GM12864 (cell line): ENCODE data around the gene MFN2.

Source experiments
- DNase-seq: peaks from one replicate; pipeline ENCODE4 v3.0.0-alpha.2; 2011; ENCODE audit warnings: low read depth
- H3K4me3 ChIP-seq: 2 replicates; pipeline ENCODE4 v1.5.1; 2011; ENCODE audit warnings: mild to moderate bottlenecking, low read depth, low read length, control low read depth
- CTCF ChIP-seq: IDR thresholded peaks from 2 replicates; pipeline ENCODE4 v1.5.1; 2011; ENCODE audit warnings: low read depth, mild to moderate bottlenecking, moderate library complexity, low read length, control low read depth, inconsistent platforms; ENCODE audit errors: missing control alignments

The MFN2 gene

GRCh38 chr1:12012560-12013316 is 32.5 kb downstream of the MFN2 start:
- H3K4me3 ChIP-seq: no peak overlapping the region
- TF ChIP-seq CTCF: no peak
- DNase-seq: no peak

GRCh38 chr1:12014141-12014991 is 34.1 kb downstream of the MFN2 start:
- peak; percentile 12 for TF ChIP-seq CTCF
- no peak overlapping the region for H3K4me3 ChIP-seq
- no peak for DNase-seq

GRCh38 chr1:12015001-12015491 is 34.8 kb downstream of the MFN2 start:
- no peak for TF ChIP-seq CTCF
- DNase-seq: no peak
- H3K4me3 ChIP-seq: no peak overlapping the region

GRCh38 chr1:12015499-12015898 is 35.3 kb downstream of the MFN2 start:
- TF ChIP-seq CTCF: no peak
- no peak for DNase-seq
- H3K4me3 ChIP-seq: no peak overlapping the region

- TF ChIP-seq CTCF: no peak
- DNase-seq: no peak
- no peak overlapping the region for H3K4me3 ChIP-seq
Observed at GRCh38 chr1:12016182-12016581, 35.9 kb downstream of the MFN2 start.

- no peak for DNase-seq
- no peak for TF ChIP-seq CTCF
- peak overlapping the region; percentile 73 for H3K4me3 ChIP-seq
Observed at GRCh38 chr1:12019858-12020509, 39.7 kb downstream of the MFN2 start.
